Liver (tissue), 3 donors: Measurements from ENCODE around the gene CACNA1F.

Source experiments
- ATF3 ChIP-seq: IDR thresholded peaks from 2 replicates; pipeline ENCODE4 v1.6.1; 2016; ENCODE audit warnings: antibody characterized with exemption
- CTCF ChIP-seq: fragments of 150-350 bp; IDR thresholded peaks from 2 replicates; pipeline ENCODE4 v1.5.1; 2017; ENCODE audit warnings: improper control_type of control experiment, low read depth, low read length; ENCODE audit not compliant: missing input control
- EGR1 ChIP-seq, 2 donors: IDR thresholded peaks; 2 replicates each; pipeline ENCODE4 v1.6.1; 2016 to 2018; ENCODE audit warnings: antibody characterized with exemption in 2 of 2, low read depth in 2 of 2
- FOXA1 ChIP-seq: IDR thresholded peaks from 2 replicates; pipeline ENCODE4 v1.6.1; 2016; ENCODE audit warnings: antibody characterized with exemption
- GABPA ChIP-seq, 2 donors: IDR thresholded peaks in 1 of 2; conservative IDR thresholded peaks in 1 of 2; 2 replicates each; pipeline ENCODE4 v1.6.1; 2016; ENCODE audit warnings: antibody characterized with exemption in 2 of 2, mild to moderate bottlenecking in 1 of 2, moderate library complexity in 1 of 2
- JUND ChIP-seq, 2 donors: IDR thresholded peaks; 2 replicates each; pipeline ENCODE4 v1.6.1; 2016; ENCODE audit warnings: antibody characterized with exemption in 2 of 2
- MAX ChIP-seq: IDR thresholded peaks from 2 replicates; pipeline ENCODE4 v1.6.1; 2016; ENCODE audit warnings: antibody characterized with exemption
- REST ChIP-seq: IDR thresholded peaks from 2 replicates; pipeline ENCODE4 v1.6.1; 2016; ENCODE audit warnings: antibody characterized with exemption, mild to moderate bottlenecking
- RXRA ChIP-seq, 2 donors: IDR thresholded peaks; 2 replicates each; pipeline ENCODE4 v1.6.1; 2017 to 2018; ENCODE audit warnings: antibody characterized with exemption in 2 of 2, mild to moderate bottlenecking in 1 of 2
- YY1 ChIP-seq: IDR thresholded peaks from 2 replicates; pipeline ENCODE4 v1.6.1; 2016; ENCODE audit warnings: antibody characterized with exemption, mild to moderate bottlenecking
- donor health status: healthy.
- donor health status: healthy.

GRCh38 chrX:49247916-49248811, 15.0 kb upstream of the CACNA1F start:
- TF ChIP-seq CTCF, result no peak
- TF ChIP-seq EGR1 (IDR thresholded peaks at IDR 0.05; ENCODE audit: low read depth in 2 of 2), result no peak
- no peak for TF ChIP-seq MAX
- no peak for TF ChIP-seq REST
- TF ChIP-seq FOXA1, result no peak
- TF ChIP-seq JUND (IDR thresholded peaks at IDR 0.05), result no peak
- TF ChIP-seq RXRA (IDR thresholded peaks at IDR 0.05), result no peak
- no peak for TF ChIP-seq ATF3
- no peak for TF ChIP-seq GABPA (IDR thresholded peaks at IDR 0.05 in 1 of 2, conservative IDR thresholded peaks at IDR 0.05 in 1 of 2)
- no peak for TF ChIP-seq YY1
